GM12864 (cell line): ENCODE measurements around the gene BEND7.

Experiments
- DNase-seq: peaks from one replicate; pipeline ENCODE4 v3.0.0-alpha.2; 2011; ENCODE audit warnings: low read depth
- H3K4me3 ChIP-seq: 2 replicates; pipeline ENCODE4 v1.5.1; 2011; ENCODE audit warnings: mild to moderate bottlenecking, low read depth, low read length, control low read depth
- TF ChIP-seq, protein P1 (sequence below): IDR thresholded peaks from 2 replicates; pipeline ENCODE4 v1.5.1; 2011; ENCODE audit warnings: low read depth, mild to moderate bottlenecking, moderate library complexity, low read length, control low read depth, inconsistent platforms; ENCODE audit errors: missing control alignments

The BEND7 gene

DNA sequence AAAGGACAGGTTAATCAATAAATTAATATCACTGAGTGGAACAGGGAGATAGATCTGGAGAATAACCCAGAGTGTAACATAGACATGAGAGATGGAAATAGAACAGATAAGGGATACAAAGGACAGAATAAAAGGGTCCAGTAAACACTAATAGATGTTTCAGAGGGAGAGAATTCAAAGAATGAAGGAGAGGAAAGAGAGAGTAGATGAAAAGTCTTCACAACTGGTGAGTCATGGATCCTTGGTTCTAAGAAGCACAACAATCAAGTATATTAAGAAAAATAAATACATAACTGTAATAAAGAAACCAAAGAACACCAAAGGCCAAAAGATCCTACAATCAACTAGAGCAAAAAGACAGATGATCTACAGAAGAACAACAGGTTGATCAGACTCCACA is 66.3 kb downstream of the BEND7 start:
- H3K4me3 ChIP-seq: no peak overlapping the region
- DNase-seq: no peak
- TF ChIP-seq, protein P1, sequence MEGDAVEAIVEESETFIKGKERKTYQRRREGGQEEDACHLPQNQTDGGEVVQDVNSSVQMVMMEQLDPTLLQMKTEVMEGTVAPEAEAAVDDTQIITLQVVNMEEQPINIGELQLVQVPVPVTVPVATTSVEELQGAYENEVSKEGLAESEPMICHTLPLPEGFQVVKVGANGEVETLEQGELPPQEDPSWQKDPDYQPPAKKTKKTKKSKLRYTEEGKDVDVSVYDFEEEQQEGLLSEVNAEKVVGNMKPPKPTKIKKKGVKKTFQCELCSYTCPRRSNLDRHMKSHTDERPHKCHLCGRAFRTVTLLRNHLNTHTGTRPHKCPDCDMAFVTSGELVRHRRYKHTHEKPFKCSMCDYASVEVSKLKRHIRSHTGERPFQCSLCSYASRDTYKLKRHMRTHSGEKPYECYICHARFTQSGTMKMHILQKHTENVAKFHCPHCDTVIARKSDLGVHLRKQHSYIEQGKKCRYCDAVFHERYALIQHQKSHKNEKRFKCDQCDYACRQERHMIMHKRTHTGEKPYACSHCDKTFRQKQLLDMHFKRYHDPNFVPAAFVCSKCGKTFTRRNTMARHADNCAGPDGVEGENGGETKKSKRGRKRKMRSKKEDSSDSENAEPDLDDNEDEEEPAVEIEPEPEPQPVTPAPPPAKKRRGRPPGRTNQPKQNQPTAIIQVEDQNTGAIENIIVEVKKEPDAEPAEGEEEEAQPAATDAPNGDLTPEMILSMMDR: no peak

DNA sequence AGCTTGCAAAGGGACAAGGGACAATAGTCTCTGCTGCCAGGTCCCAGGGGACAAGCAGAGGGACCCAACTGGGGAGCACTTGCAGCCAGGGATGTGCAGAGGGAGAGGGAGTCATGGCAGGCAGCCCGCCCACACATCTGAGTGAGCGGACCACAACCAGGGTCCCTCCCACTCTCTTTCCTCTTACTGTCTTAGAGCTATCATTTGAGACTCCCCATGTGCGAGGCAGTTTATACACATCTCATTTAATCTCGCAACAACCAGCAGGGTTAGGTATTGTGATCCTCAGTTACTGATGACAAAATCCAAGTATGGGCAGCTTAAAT is 70.2 kb downstream of the BEND7 start:
- no peak overlapping the region for H3K4me3 ChIP-seq
- no peak for DNase-seq
- TF ChIP-seq, protein P1: no peak

- TF ChIP-seq, protein P1: no peak
- DNase-seq: no peak
Measured at GRCh38 chr10:13457958-13458686, 70.7 kb downstream of the BEND7 start.

GRCh38 chr10:13453896-13454295 is 74.9 kb downstream of the BEND7 start:
- TF ChIP-seq, protein P1: no peak
- DNase-seq: no peak
- no peak overlapping the region for H3K4me3 ChIP-seq

More at GRCh38 chr10:13457958-13458686, 70.7 kb downstream of the BEND7 start:
- H3K4me3 ChIP-seq: no peak overlapping the region

DNA sequence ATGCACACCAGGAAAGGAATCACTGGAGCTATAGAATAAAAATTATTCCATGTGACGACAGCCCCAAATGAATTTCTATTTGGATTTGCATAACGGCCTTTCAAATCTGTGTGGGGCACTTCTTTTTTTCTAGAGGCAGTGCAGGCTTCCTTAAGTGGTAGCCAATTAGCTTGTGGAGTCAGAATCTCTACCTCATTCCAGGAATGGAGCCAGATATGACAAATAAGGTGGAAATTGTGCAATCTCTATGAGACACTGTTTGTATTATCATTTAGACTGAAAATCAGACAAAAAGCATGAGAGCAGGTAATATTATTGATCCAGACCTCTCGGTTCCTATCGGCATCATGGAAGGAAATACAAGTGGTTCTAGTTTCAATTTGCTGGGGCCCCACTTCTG is 78.7 kb downstream of the BEND7 start:
- DNase-seq: no peak
- TF ChIP-seq, protein P1: no peak
- no peak overlapping the region for H3K4me3 ChIP-seq

GRCh38 chr10:13449296-13449695 is 79.5 kb downstream of the BEND7 start:
- TF ChIP-seq, protein P1: no peak
- no peak for DNase-seq
- no peak overlapping the region for H3K4me3 ChIP-seq

DNA sequence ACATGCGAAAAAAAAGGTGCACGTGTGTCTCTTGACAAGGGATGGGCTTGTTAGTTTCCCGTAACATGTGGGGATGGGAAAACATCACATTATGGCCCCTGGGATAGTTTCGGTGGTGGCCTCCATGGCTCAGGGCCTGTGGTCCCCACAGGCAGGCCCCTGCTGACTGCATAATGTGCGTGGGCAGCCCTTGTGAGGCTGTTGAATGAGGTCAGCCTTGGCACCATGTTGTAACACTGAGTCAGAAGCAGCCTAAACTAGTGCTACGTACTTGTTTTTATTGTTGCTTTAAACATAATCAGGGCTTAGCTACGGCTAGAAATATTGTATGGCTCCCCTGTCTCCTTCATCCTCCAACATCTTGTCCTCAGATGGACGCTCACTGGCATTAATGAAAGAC is 80.6 kb downstream of the BEND7 start:
- DNase-seq: no peak
- H3K4me3 ChIP-seq: no peak overlapping the region
- TF ChIP-seq, protein P1: no peak
